Left forelimb (tissue), 1 donor: ENCODE results near the gene USP36.

ENCODE experiments used
- DNase-seq: peaks from one replicate; pipeline ENCODE4 v3.0.0-alpha.2; 2018; ENCODE audit warnings: low spot score

Gene USP36

DNA sequence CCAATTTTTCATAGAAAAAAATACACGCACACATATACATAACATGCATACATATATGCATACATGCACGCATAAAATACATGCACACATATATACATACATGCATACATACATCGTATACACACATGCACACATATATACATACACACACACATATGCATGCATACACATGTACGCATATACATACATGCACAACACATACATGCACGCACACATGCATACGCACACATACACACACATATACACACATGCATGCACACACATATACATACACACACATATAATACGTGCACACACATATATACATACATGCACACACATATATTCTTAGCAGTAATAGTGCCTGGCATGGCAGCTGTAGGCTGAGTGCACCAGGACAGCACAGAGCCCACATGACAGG lies 24.9 kb downstream of the USP36 start:
- no peak for DNase-seq

DNA sequence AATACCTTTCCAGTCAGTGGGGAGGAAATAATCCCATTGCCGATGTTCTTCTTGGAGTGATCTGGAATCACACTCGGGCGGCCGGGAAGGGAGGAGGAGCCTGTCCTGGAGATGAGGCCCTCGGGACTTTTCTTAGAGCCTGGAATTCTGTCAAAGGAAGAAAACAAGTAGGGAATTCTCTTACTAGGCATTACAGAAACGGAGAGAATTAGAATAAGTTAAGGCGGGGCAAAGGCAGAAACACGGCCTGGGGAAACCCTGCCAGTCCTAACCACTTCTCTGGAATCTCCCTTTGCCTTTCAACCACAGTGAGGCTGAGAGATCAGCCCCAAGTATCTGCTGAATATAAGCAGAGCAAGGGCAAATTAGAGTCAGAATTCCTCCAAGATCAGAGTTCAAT lies 27.8 kb downstream of the USP36 start:
- DNase-seq = no peak

DNA sequence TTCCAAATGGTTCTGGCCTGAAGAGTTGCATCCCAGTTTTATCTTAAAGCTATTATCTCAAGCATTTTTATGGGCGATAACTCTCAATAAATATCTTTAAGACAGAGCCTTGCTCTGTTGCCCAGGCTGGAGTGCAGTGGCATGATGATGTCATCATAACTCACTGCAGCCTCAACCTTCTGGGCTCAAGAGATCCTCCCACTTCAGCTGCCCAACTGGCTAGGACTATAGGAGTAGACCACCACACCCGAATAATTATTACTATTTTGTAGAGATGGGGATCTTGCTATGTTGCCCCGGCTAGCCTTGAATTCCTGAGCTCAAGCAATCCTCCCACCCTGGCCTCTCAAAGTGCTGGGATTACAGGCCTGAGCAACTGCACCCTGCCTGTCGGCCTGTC lies 32.5 kb downstream of the USP36 start:
- DNase-seq = no peak

DNA sequence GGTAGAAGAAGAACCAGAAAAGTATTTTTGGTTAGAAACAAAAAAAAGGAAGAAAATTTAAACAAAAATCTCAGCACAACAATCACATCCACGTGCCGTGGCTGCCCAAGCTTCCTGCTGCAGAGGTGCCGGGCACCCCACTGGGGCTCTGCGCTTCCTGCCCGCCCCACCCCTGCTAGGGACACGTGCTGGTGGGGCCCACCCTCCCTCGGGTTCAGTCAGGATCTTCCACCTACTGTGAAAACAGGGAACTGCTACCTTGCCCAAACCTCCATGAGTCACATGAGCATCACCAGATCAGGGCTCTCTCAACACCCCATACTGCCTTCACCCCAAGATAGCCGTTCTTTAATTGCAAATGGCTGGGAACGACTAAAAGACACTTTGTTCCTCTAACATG lies 34.2 kb downstream of the USP36 start:
- DNase-seq = no peak

DNA sequence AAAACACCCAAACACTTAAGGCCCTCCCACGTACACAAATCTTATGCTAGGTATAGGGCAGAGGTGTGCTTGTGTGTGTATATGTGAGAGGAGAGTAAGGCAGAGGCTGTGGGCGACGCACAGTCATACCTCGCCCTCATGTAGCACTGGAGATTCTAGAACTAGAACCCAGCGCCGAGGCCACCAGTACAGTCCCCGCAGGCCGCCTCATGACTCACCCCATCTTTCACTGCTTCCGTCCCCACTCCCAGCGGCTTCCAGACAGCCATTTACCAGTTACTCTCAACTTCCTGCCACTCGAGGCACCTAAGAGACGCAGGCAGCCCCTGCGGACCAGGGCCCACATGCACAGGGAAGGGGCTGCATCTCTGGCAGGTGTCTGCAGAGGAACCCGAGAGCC lies 35.3 kb downstream of the USP36 start:
- no peak for DNase-seq

DNA sequence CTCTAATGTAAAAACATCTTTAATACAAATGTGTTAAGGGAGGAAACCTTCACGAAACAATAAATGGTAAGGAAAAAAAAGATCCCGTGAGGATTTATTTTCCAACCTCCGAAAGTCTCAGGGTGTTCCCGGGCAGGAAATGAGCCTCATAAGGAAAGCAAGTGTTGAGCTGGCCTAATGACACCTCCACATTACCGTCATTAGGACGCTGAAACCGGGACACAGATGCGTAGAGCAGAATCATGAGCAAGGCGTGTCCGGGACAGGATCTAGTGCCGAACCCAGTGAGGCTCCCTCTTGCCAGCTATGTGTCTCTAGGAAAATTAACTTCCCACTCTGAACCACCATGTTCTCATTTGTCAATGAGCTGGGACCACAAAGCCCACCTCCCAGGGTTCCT lies 35.8 kb downstream of the USP36 start:
- no peak for DNase-seq

DNA sequence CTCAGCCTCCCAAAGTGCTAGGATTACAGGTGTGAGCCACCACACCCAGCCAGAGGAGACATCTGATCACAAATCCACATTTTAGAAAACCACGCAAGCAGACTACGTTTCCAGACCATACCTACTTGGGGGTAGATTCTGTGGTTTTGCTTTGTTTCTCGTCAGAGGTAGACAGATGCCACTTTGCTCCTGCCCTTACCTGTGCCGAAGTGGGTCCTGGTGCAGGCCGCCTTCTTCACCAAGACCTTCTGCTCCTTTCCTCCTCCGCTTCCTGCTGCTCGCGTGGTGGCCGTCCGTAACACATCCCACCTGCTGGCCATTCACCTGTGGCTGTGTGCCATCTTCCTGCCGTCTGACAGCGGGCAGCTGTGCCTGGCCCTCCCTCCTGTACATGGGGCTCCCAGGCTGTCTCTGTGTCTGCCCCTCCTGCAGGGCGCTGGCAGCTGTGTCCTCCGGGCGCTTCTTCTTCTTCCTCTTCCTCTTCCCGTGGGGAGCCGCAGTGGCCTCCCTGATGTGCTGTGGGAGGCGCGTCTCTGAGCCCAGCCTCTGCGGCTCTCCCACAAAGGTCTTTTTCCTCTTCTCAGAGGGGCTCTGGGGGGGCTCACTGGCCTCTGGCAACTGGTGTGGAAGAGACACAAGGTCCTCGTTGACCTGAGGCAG lies 37.3 kb downstream of the USP36 start:
- DNase-seq = no peak

DNA sequence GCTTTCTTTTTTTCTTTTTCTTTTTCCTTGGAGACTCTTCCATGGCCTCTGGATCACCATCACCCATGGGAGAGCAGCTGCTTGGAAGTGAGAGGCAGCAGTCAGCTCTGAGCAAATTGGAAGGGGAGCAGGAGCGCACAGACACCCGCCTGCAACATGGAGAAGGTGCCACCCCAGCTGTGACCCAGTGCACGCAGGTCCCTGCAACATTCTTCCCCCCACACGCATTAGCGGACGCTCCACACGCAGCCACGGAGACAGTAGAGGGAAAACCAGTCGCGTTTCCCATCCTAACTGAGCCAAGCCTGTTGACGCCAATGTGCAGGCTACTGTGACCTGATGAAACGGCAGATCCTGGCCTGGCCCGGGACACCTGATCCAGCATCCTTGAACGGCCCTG lies 38.2 kb downstream of the USP36 start:
- DNase-seq = no peak

DNA sequence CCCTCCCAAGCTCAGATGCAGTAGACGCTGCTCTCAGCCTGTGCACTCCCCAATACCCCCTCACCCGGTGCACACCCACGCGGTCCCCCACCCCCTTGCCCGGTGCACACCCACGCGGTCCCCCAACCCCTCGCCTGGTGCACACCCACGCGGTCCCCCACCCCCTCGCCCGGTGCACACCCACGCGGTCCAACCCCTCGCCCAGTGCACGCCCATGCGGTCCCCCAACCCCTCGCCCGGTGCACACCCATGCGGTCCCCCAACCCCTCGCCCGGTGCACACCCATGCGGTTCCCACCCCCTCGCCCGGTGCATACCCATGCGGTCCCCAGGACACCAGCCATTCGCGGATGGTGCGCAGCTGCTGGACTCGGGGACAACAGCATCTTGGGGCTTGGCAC lies 38.6 kb downstream of the USP36 start:
- DNase-seq = no peak

DNA sequence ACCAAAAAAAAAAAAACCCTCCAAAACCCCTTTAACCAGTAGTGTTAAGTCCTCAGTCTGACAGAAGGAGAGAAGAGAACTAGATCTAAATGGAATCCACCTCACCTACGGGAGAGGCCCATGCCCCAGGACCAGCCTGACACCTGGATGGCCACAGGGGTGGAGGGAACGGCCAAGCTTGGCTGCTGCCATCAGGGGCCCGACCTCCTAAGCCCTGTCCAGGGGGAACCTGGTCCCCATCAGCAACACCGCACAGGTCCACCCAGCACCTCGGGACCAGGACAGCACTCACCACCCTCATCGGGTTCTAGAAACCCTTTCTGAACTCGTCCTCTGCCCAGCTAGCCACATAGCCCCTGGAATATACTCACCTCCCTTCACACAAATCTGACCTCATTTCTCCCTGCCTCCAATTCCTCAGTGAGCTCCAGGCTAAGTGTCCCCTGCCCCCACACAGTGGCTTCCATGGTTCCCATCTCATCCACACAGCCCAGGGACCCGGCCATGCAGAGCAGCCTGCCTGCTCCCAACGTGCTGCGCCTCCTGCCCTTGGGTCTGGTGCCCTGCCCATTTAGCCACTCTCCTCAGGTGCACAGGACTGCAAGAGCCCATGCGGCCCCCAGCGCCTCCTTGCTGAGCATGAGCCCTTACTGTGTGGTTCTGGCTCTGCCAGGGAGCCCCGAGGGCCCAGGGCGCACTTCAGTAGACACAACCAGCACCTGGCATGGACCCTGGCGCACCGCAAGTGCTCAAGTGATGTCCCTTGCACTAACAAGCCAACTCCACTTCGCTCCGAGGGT lies 40.3 kb downstream of the USP36 start:
- no peak for DNase-seq

DNA sequence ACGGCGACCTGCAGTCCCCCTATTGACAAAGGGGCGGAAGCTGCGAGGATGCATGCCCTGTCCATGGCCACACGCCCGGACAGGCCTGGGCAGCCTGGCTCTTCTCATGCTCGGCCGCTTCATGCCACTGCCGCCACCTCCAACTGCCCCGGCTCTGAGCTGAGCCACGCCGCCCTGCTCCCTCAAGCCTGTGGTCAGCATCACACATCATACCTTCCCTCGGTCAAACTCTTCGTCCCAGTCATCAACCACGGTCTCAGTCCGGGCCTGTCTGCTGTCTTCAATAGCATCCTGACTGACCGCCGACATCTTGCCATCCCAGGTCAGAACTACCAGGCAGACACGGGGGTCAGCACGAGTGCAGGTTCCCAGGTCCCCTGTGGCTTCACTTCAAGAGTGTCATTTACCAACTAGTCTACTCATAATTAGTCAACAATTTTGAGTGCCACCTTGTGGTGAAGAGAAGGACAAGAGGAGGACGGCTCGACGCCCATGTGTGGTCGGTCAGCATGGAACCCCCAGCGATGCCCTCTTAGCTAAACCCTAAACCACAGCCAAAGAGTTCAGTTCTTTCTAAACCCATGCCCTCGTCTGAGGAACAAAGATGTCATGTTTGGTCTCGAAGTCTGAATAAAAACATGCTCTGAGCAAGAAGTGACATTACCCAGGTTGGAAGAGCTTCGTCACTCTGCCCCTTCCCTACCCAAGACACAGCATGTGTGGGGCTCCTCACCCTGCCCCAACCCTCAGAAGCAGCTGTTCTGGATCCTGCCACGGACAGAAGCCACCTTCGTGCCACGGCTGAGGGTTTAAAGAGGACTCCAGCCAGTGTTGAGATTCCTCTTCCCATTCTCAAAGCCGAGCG lies 41.7 kb downstream of the USP36 start:
- no peak for DNase-seq

DNA sequence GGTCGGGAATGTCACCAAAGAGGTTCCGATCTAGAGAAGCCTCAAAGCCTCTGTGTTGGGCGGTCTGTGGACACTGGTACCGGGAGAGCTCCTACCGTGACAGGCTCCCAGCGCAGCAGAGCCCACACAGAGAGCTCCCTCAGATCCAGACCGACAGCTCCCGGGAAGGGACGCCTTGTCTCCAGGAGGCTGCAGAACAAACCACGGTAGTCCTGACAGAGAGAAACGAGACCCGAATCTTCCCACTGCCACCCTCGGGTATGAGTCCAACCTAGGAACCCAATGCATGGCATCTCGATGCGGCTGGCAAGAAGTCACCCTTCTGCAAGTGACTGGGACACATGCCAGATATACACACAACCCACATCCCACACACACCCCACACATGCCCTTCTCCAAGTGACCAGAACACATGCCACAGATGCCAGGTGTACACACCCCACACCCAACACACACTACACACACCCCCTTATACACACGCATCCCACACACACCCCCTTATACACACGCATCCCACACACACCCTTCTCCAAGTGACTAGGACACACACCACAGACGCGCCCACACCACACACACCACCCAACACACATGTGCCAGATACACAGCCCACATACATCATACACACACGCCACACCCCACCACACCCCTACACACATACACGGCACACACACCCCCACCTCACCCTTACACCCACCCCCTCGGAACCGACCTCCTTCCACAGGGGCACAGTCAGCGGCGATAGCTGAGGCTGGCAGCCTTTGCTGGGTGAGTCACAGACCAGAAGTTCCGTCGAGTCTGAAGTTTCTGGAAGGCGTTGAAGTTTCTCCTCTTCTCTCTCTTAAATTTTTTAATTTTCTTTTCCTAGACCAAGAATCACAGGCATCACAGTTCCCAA lies 42.7 kb downstream of the USP36 start:
- DNase-seq = no peak

DNA sequence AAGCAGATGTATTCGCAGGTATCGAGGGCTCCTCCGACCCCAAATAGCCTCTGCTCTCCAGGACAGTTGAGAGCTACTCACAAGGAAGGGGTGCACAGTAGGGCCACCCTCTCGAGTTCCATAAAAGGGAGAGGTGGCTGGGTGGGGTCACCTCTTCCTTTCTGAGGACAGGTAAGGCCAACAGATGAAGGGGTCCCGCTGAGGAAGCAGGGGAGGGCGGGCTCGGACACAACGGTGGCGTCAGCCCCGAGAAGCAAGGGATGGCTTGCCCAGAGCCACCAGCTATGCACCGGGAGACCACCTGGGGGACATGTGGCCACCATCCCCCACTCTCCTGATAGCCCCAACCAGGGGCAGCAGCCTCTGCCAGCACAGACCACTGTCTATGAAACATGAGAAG lies 43.4 kb downstream of the USP36 start:
- DNase-seq = no peak

DNA sequence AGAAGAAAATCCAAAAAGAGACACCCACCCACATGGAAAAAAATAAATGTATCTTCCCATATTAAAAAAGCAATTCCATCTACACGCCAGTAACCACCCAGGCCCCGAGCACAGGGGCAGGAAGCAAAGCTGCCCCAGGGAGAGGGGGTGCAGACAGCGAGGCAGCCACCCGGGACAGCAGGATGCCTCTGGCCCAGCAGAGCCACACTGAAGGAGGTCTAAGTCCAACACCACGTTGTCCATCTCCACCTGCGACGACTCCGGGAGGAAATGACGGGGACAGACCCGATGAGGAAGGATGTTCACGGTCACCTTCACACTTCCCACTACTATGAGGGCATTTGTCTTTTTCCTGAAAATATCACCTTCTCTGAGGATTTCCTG lies 44.1 kb downstream of the USP36 start:
- no peak for DNase-seq

DNA sequence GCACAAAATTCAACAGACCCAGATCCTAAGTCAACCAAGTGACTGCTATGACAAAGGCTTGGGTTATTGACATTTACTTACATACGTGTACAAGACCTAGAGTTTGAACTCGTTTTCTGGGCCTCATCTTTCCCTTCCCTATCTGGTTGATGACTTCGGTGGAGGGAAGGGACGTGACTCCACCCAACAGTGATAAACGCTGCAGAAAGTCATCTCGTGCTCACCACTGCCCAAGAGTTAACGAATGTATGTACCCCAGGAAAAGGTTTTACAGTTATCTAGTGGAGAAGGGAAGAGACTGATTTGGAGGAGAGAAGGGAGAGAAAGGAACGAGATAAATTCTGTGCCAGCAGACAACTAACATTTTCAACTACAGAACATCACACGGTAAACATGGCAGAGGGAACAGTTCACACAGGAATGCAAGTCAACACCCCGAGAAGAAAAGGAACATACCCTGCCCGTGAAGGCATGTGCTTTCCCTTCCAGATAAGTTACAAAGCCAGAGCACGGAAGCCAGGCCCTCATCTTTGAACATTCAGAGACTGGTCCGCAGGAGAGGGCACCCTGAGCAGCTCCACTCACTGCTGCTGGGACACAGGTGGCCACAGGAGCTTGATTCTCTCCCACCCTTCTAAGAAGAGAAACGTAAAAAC lies 44.6 kb downstream of the USP36 start:
- no peak for DNase-seq

DNA sequence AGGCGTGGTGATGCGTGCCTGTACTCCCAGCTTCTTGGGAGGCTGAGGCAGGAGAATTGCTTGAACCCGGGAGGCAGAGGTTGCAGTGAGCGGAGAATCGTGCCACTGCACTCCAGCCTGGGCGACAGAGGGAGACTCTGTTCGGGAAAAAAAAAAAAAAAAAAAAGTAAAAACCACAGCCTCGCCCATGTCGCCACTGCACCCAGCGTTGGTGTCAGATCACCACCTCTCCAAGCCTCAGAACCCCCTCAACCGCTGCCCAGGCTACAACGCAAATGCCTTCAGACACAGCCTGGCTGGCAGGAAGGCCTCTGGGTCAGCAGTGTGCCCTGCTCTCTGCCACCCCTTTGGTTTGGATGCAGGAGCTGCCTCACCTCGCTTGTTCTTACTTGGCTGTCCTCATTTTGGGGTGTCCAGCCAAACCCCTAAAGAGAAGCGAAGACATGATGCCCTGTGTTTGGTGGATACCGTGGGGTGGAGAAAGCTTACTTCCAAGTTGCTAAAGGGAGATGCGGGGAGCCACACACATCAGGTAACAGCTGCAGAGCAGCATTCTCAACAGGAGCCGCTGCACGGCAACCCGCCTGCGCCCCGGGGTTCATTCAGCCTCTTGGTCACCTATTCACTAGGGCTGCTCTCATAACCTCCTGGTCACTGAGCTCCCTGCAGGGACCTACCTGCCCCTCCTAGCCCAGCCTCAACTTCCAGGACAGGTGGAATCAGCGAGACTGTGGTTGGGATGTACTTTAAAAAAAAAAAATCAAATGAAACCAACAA lies 45.6 kb downstream of the USP36 start:
- no peak for DNase-seq

DNA sequence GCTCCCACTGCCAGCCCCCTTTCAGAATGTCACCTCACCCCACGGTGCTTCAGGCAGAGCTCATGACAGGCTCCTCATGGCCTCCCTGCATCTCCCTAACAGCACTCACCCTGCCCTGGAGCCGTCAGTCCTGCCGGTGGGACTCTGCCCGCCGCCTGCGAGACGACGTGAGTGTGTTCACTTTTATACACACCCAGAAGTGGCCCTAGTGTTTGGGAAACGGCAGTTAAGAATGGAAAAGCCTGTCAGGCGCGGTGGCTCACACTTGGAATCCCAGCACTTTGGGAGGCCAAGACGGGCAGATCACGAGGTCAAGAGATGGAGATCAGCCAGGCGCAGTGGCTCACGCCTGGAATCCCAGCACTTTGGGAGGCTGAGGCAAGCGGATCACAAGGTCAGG lies 46.2 kb downstream of the USP36 start:
- no peak for DNase-seq

DNA sequence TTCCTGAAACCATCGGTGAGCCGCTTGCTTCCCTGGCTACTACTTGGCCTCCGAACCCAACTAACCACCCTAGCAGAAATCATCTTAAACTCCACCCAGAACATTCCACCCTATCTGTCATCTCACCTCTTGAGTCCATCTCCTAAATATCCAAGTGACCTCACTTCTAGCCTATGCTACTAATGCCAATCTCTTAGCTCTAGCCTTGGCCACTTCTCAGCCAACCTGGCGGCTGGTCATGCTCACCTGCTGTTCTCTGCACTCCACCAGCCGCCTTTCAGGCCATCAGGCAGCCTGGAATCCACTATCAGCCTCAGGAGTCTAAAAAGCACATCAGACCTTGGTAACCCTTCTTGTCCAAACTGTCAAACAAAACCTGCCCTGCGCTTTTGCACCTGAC lies 46.6 kb downstream of the USP36 start:
- no peak for DNase-seq

DNA sequence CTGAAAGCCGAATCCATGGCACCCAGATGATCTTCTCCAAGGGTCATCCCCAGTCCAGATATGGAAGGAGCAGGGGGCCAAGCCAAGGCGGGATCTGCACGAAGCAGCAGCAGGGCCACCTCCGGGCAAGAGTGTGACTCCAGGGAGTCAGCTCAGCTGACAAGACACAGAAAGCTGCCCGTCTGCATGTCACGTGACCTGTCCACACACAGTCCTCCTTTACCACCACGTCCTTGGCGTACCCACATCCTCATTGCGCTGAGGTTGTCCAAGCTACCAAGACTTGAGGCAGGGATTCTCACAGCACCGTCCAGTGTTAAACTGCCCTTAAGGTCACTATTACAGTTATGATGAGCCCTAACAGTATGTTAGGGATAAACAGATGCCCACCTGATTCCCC lies 47.2 kb downstream of the USP36 start:
- DNase-seq = no peak

DNA sequence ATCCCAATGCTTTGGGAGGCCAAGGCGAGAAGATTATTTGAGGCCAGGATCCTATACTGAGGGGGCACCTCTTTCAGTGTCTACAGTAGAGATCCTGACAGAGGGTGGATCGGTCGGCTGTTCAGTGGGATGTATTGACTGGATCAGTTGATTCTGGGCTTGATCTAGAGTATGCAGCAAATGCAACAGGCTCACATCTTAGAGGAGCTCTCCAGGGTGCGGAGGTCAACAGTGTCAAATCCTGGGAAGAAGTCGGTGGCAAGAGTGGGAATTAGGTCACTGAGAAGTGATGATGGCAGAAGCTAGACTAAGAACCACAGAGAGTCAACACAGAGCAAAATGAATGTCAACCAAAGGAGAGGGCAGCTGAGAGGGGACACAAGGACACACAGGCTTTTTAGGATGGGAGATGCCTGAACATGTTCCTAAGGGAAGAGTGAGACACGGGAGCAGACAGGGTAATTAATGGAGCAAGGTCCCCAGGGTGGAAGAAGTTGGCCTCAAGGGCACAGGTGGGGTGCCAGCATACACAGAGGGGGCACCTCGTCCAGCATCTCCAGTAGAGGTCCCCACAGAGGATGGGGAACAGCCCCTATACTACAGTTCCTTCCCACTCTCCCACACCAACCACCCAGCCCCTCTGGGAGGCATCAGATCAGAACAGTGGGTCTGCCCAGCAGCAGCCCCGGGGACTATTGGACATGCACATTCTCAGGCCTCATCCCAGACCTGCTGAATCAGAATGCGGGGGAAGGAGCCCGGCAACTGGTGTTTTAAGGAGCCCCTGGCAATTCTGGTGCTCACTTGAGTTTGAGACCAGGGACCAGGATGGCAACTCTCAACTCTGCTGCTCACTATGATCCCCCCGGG lies 48.5 kb downstream of the USP36 start:
- DNase-seq = no peak
